Tibial nerve (tissue), 3 donors: ENCODE measurements around the gene FAM222A.

ENCODE experiments used
- CTCF ChIP-seq, 5 experiments: fragments of 200-600 bp in 3 of 5; fragments of 450-650 bp in 2 of 5; sonication (generic) in 3 of 5; IDR thresholded peaks; one replicate each; pipeline ENCODE4 v1.5.1; 2016 to 2019; ENCODE audit warnings: antibody characterized with exemption in 5 of 5, mild to moderate bottlenecking in 3 of 5, moderate library complexity in 2 of 5
- POLR2A ChIP-seq, 2 donors: fragments of 450-650 bp; IDR thresholded peaks; one replicate each; pipeline ENCODE4 v1.6.1; 2017; ENCODE audit warnings: antibody characterized with exemption in 2 of 2, mild to moderate bottlenecking in 2 of 2, moderate library complexity in 2 of 2

- no peak for TF ChIP-seq CTCF (IDR thresholded peaks at IDR 0.05)
- TF ChIP-seq POLR2A (IDR thresholded peaks at IDR 0.05): no peak
Observed at GRCh38 chr12:109729801-109730200, 16.2 kb downstream of the FAM222A start.
